ENCODE results near the gene DIAPH3. TPM values are rescaled to one million over a fixed set of nuclear protein-coding genes. Genes with fewer than 3 reads are reported as not detected.

DIAPH3 gene
- total and polyA plus RNA-seq, 2 of the 4 experiments (the other 2 are of a cell fraction): 8.9 to 9.3 TPM

DNA sequence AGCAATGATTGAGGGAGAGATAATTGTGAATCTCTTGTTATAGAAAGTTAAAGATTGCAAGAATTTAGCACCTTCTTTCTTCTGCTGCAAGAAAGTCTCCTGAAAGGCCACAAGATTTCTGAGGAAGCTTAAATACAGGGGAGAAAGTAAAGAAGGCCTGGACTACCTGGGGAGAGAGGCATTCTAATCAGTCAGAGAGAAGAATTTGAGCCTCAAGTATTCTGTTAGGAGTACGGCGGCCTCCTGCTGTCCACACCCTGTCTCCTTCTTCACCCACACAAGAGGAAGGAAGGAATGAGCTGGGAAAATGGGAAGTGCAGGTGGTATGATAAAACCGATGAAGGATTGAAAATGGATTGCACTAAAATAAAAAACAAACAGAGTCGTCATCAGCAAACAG lies 474.7 kb downstream of the DIAPH3 start:
- ChIA-PET CTCF (no interaction called here), POLR2A (ENCODE audit: unreplicated experiment) (no interaction called here)
- Histone ChIP-seq H2BK5ac (ENCODE audit: low read depth, low read length, poor library complexity, severe bottlenecking) (no peak overlapping the region), H4K5ac (ENCODE audit: low read depth, low read length) (no peak overlapping the region), H3K14ac (replicated peaks; ENCODE audit: low read depth, low read length) (no peak overlapping the region), H2AK9ac (replicated peaks; ENCODE audit: low read depth, low read length, poor library complexity) (no peak overlapping the region), H4K91ac (ENCODE audit: insufficient read depth, low read depth, low read length) (no peak overlapping the region), H3K27me3 (ENCODE audit: control insufficient read depth, insufficient read depth, low read length) (no peaks in the 10 kb centered on the region), H3K4me2 (ENCODE audit: low read depth, low read length) (no peak overlapping the region), H2BK15ac (ENCODE audit: low read depth, low read length) (no peak overlapping the region), H3K23ac (ENCODE audit: low read depth, low read length) (no peak overlapping the region), H2AK5ac (ENCODE audit: low read depth, low read length) (no peak overlapping the region), H3K56ac (ENCODE audit: extremely low read depth, insufficient read depth, low read length) (no peak overlapping the region), H3K9me1 (ENCODE audit: insufficient read depth, low read length) (no peaks in the 10 kb centered on the region; the same call in 1 of the 2 replicates), H2AFZ (replicated peaks; ENCODE audit: low read length, poor library complexity) (no peak overlapping the region), H4K20me1 (ENCODE audit: insufficient read depth, low read length) (no peaks in the 10 kb centered on the region), H3K79me1 (ENCODE audit: low read depth in 1 of 2, low read length in 2 of 2) (0 out of 4 replicates have a peak, but pooled peaks cover 0 to 3% of the 10 kb centered on the region in 2 experiments), H3K36me3 (ENCODE audit: control insufficient read depth, insufficient read depth, low read length) (no peaks in the 10 kb centered on the region), H3K18ac (ENCODE audit: low read depth, low read length) (no peak overlapping the region), H2BK20ac (ENCODE audit: low read depth, low read length) (no peak overlapping the region), H2BK120ac (ENCODE audit: low read depth, low read length) (no peak overlapping the region), H4K8ac (ENCODE audit: low read depth in 2 of 2, low read length in 2 of 2) (no peak overlapping the region), H3K9me3 (ENCODE audit: control insufficient read depth, insufficient read depth, low read length) (no peaks in the 10 kb centered on the region), H3K27ac (ENCODE audit: insufficient read depth, low read length) (no peak overlapping the region), H3K9ac (ENCODE audit: low read depth, low read length) (no peak overlapping the region), H3K4ac (ENCODE audit: low read depth, low read length) (no peak overlapping the region), H3K4me3 (ENCODE audit: insufficient read depth, low read depth, low read length) (no peak overlapping the region), H3K4me1 (ENCODE audit: control insufficient read depth, insufficient read depth, low read length) (peaks cover 8% of the 10 kb centered on the region)
- intact Hi-C loops (cut with micrococcal nuclease): loop anchor here (10.0 kb wide), 1 partner anchor 476 kb away; the partner anchor contains the start of gene DIAPH3
- no TSS peak for BruUV-seq (replicated peaks)
- no peak for ATAC-seq (ENCODE audit: low read depth)
- no peak for DNase-seq
- no CpG with 5 or more reads among the region's 4 CpGs for WGBS, 2 experiments (ENCODE audit: extremely low coverage in 2 of 2, insufficient read length in 1 of 2)
- in situ Hi-C loops (cut with MboI; ENCODE audit: low sequenced_read_pairs): loop anchor here (5.0 to 25.0 kb wide), 2 partner anchors 218 to 648 kb away; no protein-coding TSS in a partner anchor
- TF ChIP-seq, protein P1, sequence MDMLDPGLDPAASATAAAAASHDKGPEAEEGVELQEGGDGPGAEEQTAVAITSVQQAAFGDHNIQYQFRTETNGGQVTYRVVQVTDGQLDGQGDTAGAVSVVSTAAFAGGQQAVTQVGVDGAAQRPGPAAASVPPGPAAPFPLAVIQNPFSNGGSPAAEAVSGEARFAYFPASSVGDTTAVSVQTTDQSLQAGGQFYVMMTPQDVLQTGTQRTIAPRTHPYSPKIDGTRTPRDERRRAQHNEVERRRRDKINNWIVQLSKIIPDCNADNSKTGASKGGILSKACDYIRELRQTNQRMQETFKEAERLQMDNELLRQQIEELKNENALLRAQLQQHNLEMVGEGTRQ (IDR thresholded peaks at IDR 0.05; ENCODE audit: low read depth, low read length): no peak
- TF ChIP-seq ELK1 (IDR thresholded peaks at IDR 0.05; ENCODE audit: borderline replicate concordance, low read depth, low read length) (no peak), POLR2A (IDR thresholded peaks at IDR 0.05; ENCODE audit: low read depth, low read length) (no peak), BHLHE40 (IDR thresholded peaks at IDR 0.05; ENCODE audit: low read depth, low read length) (no peak), NFE2L2 (IDR thresholded peaks at IDR 0.05; ENCODE audit: low read depth, low read length) (no peak), RFX5 (IDR thresholded peaks at IDR 0.05; ENCODE audit: low read depth, low read length) (no peak), RCOR1 (IDR thresholded peaks at IDR 0.05; ENCODE audit: insufficient replicate concordance, low read length) (no peak)
- TF ChIP-seq, protein P2, sequence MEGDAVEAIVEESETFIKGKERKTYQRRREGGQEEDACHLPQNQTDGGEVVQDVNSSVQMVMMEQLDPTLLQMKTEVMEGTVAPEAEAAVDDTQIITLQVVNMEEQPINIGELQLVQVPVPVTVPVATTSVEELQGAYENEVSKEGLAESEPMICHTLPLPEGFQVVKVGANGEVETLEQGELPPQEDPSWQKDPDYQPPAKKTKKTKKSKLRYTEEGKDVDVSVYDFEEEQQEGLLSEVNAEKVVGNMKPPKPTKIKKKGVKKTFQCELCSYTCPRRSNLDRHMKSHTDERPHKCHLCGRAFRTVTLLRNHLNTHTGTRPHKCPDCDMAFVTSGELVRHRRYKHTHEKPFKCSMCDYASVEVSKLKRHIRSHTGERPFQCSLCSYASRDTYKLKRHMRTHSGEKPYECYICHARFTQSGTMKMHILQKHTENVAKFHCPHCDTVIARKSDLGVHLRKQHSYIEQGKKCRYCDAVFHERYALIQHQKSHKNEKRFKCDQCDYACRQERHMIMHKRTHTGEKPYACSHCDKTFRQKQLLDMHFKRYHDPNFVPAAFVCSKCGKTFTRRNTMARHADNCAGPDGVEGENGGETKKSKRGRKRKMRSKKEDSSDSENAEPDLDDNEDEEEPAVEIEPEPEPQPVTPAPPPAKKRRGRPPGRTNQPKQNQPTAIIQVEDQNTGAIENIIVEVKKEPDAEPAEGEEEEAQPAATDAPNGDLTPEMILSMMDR (conservative IDR thresholded peaks at IDR 0.05; ENCODE audit: low read depth, low read length): no peak
- dilution Hi-C loops (cut with HindIII; ENCODE audit: low sequenced_read_pairs, unreplicated experiment): no loop called here
